Trophoblast cell (in vitro differentiated cells and primary cell): ENCODE results near the gene KRT3.

Experiments
- DNase-seq, 2 donors: peaks; one replicate each; pipeline ENCODE4 v3.0.0-alpha.2; 2016
- H2AFZ ChIP-seq: 2 replicates; pipeline ENCODE4 v1.6.1; 2013; ENCODE audit warnings: low read length, moderate library complexity, mild to moderate bottlenecking; ENCODE audit not compliant: insufficient read depth, poor library complexity
- H2AK5ac ChIP-seq: 2 replicates; pipeline ENCODE4 v1.6.1; 2013; ENCODE audit warnings: mild to moderate bottlenecking, low read length
- H2BK120ac ChIP-seq: 2 replicates; pipeline ENCODE4 v1.6.1; 2013; ENCODE audit warnings: low read length, mild to moderate bottlenecking, moderate library complexity; ENCODE audit not compliant: insufficient read depth, poor library complexity
- H2BK12ac ChIP-seq: 2 replicates; pipeline ENCODE4 v1.6.1; 2013; ENCODE audit warnings: mild to moderate bottlenecking, low read length, moderate library complexity
- H2BK5ac ChIP-seq: 2 replicates; pipeline ENCODE4 v1.6.1; 2013; ENCODE audit warnings: low read length, low read depth, moderate library complexity, mild to moderate bottlenecking; ENCODE audit not compliant: poor library complexity
- H3K14ac ChIP-seq: 2 replicates; pipeline ENCODE4 v1.6.1; 2013; ENCODE audit warnings: mild to moderate bottlenecking, low read length
- H3K18ac ChIP-seq: 2 replicates; pipeline ENCODE4 v1.6.1; 2013; ENCODE audit warnings: mild to moderate bottlenecking, low read length
- H3K23ac ChIP-seq: 2 replicates; pipeline ENCODE4 v1.6.1; 2013; ENCODE audit warnings: low read length
- H3K27ac ChIP-seq: 2 replicates; pipeline ENCODE4 v1.5.1; 2013; ENCODE audit warnings: low read depth, mild to moderate bottlenecking, inconsistent platforms, low read length, moderate library complexity
- H3K27me3 ChIP-seq: 2 replicates; pipeline ENCODE4 v1.6.1; 2013; ENCODE audit warnings: inconsistent platforms, mild to moderate bottlenecking, low read length, moderate library complexity; ENCODE audit not compliant: insufficient read depth
- H3K36me3 ChIP-seq, 2 experiments: 1 replicate in 1 of 2; 2 replicates in 1 of 2; pipeline ENCODE4 v1.6.1; 2013; ENCODE audit warnings: low read length in 2 of 2, mild to moderate bottlenecking in 2 of 2, moderate library complexity in 1 of 2; ENCODE audit not compliant: insufficient read depth in 2 of 2, control insufficient read depth in 1 of 2
- H3K4ac ChIP-seq: 2 replicates; pipeline ENCODE4 v1.6.1; 2013; ENCODE audit warnings: low read depth, mild to moderate bottlenecking, low read length, moderate library complexity
- H3K4me1 ChIP-seq, 2 experiments: 1 replicate in 1 of 2; 2 replicates in 1 of 2; pipeline ENCODE4 v1.6.1; 2013; ENCODE audit warnings: low read length in 2 of 2, mild to moderate bottlenecking in 2 of 2, moderate library complexity in 1 of 2; ENCODE audit not compliant: insufficient read depth in 2 of 2, control insufficient read depth in 1 of 2
- H3K4me2 ChIP-seq: 2 replicates; pipeline ENCODE4 v1.6.1; 2013; ENCODE audit warnings: inconsistent platforms, mild to moderate bottlenecking, low read length, moderate library complexity
- H3K4me3 ChIP-seq: 2 replicates; pipeline ENCODE4 v1.5.1; 2013; ENCODE audit warnings: mild to moderate bottlenecking, low read depth, low read length, inconsistent platforms
- H3K79me1 ChIP-seq: one replicate; pipeline ENCODE4 v1.6.1; 2013; ENCODE audit warnings: low read length
- H3K79me2 ChIP-seq: 2 replicates; pipeline ENCODE4 v1.6.1; 2013; ENCODE audit warnings: low read length, mild to moderate bottlenecking; ENCODE audit not compliant: control insufficient read depth, insufficient read depth, poor library complexity
- H3K9ac ChIP-seq: 2 replicates; pipeline ENCODE4 v1.6.1; 2013; ENCODE audit warnings: mild to moderate bottlenecking, low read length
- H3K9me3 ChIP-seq: 2 replicates; pipeline ENCODE4 v1.6.1; 2013; ENCODE audit warnings: low read depth, mild to moderate bottlenecking, control low read depth, inconsistent platforms, low read length; ENCODE audit not compliant: insufficient read depth
- H4K12ac ChIP-seq: 2 replicates; pipeline ENCODE4 v1.6.1; 2013; ENCODE audit warnings: low read depth, mild to moderate bottlenecking, low read length, moderate library complexity
- H4K8ac ChIP-seq: 2 replicates; pipeline ENCODE4 v1.6.1; 2013; ENCODE audit warnings: low read depth, mild to moderate bottlenecking, low read length, moderate library complexity
- H4K91ac ChIP-seq: one replicate; pipeline ENCODE4 v1.6.1; 2013; ENCODE audit warnings: low read depth, mild to moderate bottlenecking, low read length, moderate library complexity
- WGBS: extraction: QIAGEN DNeasy Blood & Tissue Kit; methylation state at CpG from one replicate; pipeline ENCODE4 v1.1.7; 2013; ENCODE audit warnings: missing lambda C conversion rate; ENCODE audit not compliant: insufficient read length, insufficient coverage; ENCODE audit errors: extremely low coverage; 5-methylcytosine and 5-hydroxymethylcytosine counted together

KRT3 gene

DNA sequence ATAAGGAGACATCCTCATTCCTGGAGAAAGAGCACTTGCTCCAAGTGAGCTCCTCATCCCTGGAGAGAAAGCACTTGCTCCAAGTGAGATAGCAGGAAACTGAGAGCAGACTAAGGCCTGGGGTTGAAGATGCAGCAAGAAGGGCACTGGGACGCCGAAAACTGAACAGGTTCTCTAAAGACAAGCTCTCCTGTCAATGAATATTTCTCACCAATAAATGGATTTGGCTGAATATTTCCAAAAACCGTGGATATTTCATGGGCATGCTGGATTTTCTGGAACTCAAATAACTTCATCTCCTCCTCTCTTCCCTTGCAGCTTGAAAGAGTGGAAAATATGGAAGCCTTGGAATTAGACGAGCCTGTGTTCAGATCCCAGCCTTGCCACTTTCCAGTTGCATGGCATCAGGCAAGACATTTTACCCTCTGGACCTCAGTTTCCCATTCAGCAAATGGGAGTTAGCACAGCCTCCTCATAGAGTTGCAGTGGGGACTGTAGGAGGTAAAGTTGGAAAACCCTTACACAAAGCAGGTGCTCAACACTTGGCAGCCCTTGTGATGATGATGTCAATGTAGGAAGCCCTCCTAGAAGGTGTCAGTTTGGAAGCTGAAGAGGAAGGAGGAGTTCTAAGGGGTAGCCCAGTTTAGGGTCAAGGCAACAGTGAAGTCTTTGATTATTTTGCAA, 14.4 kb downstream of the KRT3 start:
- H3K9me3 ChIP-seq, result peaks cover 2% of the 10 kb centered on the region
- no peak overlapping the region for H2AK5ac ChIP-seq
- DNase-seq, result no peak

DNA sequence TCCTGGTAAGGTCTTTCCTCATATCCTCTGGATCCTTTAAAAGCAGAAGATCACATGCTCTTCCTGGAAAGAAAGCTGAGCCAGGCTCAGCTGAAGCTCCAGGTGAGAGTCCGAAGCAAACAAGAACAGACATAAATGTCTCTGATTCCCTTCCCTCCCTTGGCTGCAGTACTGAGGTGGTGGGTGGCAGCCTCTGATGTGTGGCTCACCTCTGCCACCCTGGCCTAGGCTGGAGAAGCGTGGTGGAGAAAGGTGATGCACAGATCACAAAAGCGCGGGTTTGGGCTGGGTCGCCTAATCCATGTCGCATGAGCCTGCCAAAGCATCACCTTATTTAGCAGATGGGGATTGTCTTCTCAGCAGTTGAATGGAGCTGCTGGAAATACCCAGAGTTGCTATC, 16.0 kb downstream of the KRT3 start:
- H3K14ac ChIP-seq, result no peak overlapping the region
- no peaks in the 10 kb centered on the region for H3K79me1 ChIP-seq
- no peak overlapping the region for H2AFZ ChIP-seq
- H3K18ac ChIP-seq, result no peak overlapping the region
- no CpG with 5 or more reads among the region's 6 CpGs for WGBS
- no peak overlapping the region for H2BK12ac ChIP-seq
- no peaks in the 10 kb centered on the region for H3K36me3 ChIP-seq
- H2BK5ac ChIP-seq, result no peak overlapping the region
- no peak overlapping the region for H4K12ac ChIP-seq
- H3K4me3 ChIP-seq, result no peak overlapping the region
- no peak overlapping the region for H3K23ac ChIP-seq
- H4K8ac ChIP-seq, result no peak overlapping the region
- no peak overlapping the region for H3K4me2 ChIP-seq
- no peak for DNase-seq
- H3K79me2 ChIP-seq, result no peaks in the 10 kb centered on the region
- H2BK120ac ChIP-seq, result no peak overlapping the region
- H3K4me1 ChIP-seq, result no peaks in the 10 kb centered on the region
- H3K27ac ChIP-seq, result no peak overlapping the region
- no peak overlapping the region for H2AK5ac ChIP-seq
- H3K27me3 ChIP-seq, result peaks cover 5% of the 10 kb centered on the region
- no peak overlapping the region for H4K91ac ChIP-seq
- H3K9me3 ChIP-seq, result peaks cover 2% of the 10 kb centered on the region
- H3K9ac ChIP-seq, result no peak overlapping the region
- H3K4ac ChIP-seq, result no peak overlapping the region

More for the DNA sequence above, 14.4 kb downstream of the KRT3 start:
- Histone ChIP-seq H3K27ac (no peak overlapping the region), H4K8ac (no peak overlapping the region), H3K14ac (no peak overlapping the region), H4K91ac (no peak overlapping the region), H3K23ac (no peak overlapping the region), H3K9ac (no peak overlapping the region), H2AFZ (no peak overlapping the region), H3K4me2 (no peak overlapping the region), H3K27me3 (peaks cover 4% of the 10 kb centered on the region), H3K36me3 (no peaks in the 10 kb centered on the region), H3K79me2 (no peaks in the 10 kb centered on the region), H3K4me1 (no peaks in the 10 kb centered on the region), H3K18ac (no peak overlapping the region), H2BK120ac (no peak overlapping the region), H2BK12ac (no peak overlapping the region), H2BK5ac (no peak overlapping the region), H3K4ac (no peak overlapping the region), H3K79me1 (no peaks in the 10 kb centered on the region), H3K4me3 (no peak overlapping the region), H4K12ac (no peak overlapping the region)
- WGBS, result no CpG with 5 or more reads among the region's 4 CpGs

DNA sequence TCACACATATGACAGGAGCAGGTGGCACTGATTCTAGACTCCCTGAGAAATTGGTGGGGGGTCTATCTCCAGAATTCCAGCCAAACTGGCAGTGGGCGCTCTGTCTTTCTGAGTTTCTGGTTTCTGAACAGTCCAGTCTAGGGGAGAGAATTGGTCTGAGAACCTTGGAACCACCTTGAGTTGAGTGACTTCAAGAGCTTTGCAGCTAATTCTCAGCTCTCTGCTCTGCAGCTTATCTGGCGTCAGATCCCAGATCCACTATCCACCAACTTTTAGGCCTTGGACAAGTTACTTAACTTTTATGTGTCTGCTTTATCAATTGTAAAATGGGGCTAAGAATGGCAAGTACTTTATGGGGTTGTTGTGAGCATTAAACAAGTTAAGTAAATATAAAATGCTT, 17.1 kb downstream of the KRT3 start:
- Histone ChIP-seq H3K14ac (no peak overlapping the region), H3K23ac (no peak overlapping the region), H3K9ac (no peak overlapping the region), H3K4me3 (no peak overlapping the region), H2BK120ac (no peak overlapping the region), H2BK12ac (no peak overlapping the region), H3K27ac (no peak overlapping the region), H3K79me1 (no peaks in the 10 kb centered on the region), H4K12ac (no peak overlapping the region), H3K4me1 (no peaks in the 10 kb centered on the region), H2AFZ (no peak overlapping the region), H3K18ac (no peak overlapping the region), H4K91ac (no peak overlapping the region), H3K4me2 (no peak overlapping the region), H2BK5ac (no peak overlapping the region), H3K36me3 (no peaks in the 10 kb centered on the region), H3K4ac (no peak overlapping the region), H3K27me3 (peaks cover 8% of the 10 kb centered on the region), H3K79me2 (no peaks in the 10 kb centered on the region), H3K9me3 (peaks cover 2% of the 10 kb centered on the region), H4K8ac (no peak overlapping the region), H2AK5ac (no peak overlapping the region)
- no CpG with 5 or more reads among the region's 2 CpGs for WGBS
- DNase-seq, result no peak

DNA sequence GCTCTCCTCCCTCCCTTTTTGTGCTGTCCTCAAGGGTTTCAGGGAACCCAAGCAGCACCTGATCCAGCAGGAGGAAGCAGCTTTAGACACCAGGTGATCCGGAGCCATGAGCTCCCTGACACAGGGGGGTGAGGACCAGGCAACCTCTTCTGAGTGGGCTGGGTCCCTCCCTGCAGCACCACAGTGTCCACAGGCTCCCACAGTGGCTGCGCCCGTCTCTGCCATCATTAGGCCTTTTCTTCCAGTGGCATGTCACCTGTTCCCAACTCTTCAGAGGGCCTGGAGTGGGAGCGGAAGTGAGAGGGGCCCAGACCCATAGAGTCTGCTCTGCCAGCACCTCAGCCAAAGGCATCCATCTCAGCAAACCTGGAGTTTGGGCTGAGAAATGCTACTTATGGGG, 18.4 kb downstream of the KRT3 start:
- Histone ChIP-seq H3K4ac (no peak overlapping the region), H3K4me1 (no peaks in the 10 kb centered on the region), H3K9ac (no peak overlapping the region), H2BK5ac (no peak overlapping the region), H4K91ac (no peak overlapping the region), H3K4me3 (no peak overlapping the region), H3K27me3 (peaks cover 8% of the 10 kb centered on the region), H3K36me3 (no peaks in the 10 kb centered on the region), H2AFZ (no peak overlapping the region), H2BK120ac (no peak overlapping the region), H3K79me2 (no peaks in the 10 kb centered on the region), H3K23ac (no peak overlapping the region), H3K27ac (no peak overlapping the region), H4K12ac (no peak overlapping the region), H4K8ac (no peak overlapping the region), H3K14ac (no peak overlapping the region), H2BK12ac (no peak overlapping the region), H2AK5ac (no peak overlapping the region), H3K18ac (no peak overlapping the region), H3K79me1 (no peaks in the 10 kb centered on the region), H3K4me2 (no peak overlapping the region), H3K9me3 (peaks cover 2% of the 10 kb centered on the region)
- no peak for DNase-seq
- no CpG with 5 or more reads among the region's 4 CpGs for WGBS
